GM21515 (cell line): ENCODE results near the gene PHF20.
"Not testable (repeated sequence)": the region's sequence is repeated elsewhere in the genome, so short reads cannot be mapped to it uniquely, and the experiment has no call there.

Source experiments
- ATAC-seq: cut with Tn5 transposase; IDR thresholded peaks from one replicate; pipeline ENCODE4 v1.9.1; 2021; ENCODE audit not compliant: unreplicated experiment

Gene PHF20

DNA sequence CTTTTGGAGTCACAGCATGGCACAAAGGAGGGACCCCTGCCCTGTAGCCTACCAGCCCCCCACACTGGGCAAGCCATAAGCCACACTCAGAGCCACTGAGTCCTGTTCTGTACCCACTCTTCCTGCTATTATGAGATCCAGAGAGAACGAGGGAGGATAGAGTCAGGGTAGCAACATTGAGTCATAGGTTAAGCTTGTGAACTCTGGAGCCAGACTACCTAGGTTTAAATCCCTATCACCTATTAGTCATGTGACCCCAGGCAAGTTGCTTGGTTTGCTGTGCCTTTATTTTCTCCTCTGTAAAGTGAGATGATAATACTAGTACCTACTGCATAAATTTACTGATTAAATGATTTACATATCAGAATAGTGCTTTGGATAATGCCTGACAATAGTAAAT is 197.1 kb downstream of the PHF20 start:
- ATAC-seq = no peak

DNA sequence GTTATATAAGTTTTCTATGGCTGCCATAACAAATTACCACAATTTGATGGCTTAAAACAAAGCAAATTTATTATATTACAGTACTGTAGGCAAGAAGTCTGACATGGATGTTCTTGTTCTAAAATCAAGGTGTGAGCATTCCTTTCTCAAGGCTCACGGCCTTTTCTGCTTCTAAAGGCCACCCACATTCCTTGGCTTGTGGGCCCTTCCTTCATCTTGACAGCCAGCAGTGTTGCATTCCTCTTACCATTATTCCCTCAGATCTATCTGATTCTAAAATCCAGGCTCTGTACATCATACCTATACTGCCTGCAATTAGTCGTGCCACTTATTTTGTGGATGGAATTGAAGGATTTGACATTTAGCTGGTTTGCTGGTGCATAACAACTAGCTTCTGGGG is 200.2 kb downstream of the PHF20 start:
- no peak for ATAC-seq

DNA sequence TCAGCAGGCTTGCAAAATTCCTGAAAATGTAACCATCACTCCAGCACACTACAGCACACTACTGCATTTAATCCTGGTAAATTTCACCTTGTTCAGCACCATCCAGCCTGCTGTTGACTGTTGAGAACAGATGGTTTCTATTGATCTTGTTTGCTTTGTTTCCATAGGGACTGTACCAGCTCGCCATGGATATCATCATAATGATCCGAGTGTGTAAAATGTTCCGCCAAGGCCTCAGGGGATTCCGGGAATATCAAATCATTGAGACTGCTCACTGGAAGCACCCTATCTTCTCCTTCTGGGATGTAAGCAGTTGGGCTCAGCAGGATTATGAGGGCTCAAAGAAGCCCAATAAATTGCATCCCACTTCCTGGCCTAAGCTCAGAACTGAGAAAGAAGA is 200.6 kb downstream of the PHF20 start:
- ATAC-seq = no peak

DNA sequence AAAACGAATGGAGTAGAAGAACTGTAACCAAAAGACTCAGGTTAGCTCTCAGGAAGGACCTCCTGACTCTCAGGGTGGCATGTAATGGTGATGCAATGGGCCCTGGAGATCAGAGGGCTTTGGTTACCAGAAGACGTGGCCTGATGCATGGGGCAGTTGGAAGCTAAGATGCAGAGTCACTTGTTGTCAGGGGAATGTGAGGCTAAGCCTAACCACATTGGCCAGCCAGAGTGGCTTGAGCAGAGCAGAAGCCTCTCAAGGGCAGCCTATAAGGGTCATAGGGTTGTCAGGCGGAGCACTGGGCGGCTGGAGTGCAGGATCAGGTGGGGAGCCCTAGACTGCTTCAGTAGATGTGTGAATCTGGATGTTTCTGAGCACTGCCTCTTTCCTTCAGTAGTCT is 202.4 kb downstream of the PHF20 start:
- no peak for ATAC-seq

DNA sequence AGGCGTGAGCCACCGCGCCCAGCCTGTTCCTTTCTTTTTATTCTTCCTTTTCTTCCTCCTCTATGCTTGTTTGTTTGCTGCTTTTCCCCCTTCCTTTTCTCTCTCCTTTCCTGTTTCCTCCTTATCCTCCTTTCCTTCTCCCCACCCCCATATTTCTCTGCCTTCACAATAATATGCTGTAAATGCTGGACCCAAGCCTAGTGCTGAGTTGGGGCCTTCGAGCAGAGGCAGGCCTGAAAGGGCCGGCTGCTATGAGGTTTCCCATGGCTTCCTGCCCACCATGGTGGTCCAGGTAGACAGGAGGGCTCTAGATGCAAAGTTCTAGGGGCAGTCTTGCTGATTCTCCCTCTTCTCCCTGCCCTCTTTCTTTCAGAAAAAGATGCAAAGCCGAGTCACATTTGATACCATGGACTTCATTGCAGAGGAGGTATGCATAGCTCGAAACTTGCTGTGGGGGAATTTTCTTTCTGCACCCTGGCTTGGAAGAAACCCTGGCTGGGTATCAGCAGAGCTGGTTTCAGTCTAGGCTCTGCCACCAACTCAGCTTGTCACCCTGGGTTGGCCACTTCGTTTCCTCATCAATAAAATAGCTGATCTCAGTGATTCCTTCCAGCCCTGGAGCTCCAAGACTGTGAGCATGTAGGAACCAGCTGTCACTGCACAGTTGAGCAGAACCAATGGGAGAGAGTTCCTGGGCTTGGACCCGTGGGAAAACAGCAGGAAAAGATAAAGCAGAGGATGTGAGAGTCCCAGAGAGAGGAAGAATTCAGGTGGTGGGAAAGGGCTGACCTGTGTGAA is 204.0 kb downstream of the PHF20 start:
- ATAC-seq = no peak

DNA sequence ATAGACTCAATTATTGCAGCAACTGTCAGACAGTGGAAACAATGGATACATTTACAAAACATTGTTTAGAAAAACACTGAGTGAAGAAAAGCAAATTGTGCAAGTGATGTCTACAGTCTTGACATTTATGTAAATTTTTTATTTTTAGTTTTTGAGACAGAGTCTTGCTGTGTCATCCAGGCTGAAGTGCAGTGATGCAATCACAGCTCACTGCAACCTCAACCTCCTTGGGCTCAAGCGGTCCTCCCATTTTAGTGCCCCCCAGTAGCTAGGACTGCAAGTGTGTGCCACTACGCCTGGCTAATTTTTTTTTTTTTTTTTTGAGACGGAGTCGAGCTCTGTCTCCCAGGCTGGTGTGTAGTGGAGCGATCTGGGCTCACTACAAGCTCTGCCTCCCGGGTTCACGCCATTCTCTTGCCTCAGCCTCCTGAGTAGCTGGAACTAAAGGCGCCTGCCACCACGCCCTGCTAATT is 206.3 kb downstream of the PHF20 start:
- no peak for ATAC-seq

DNA sequence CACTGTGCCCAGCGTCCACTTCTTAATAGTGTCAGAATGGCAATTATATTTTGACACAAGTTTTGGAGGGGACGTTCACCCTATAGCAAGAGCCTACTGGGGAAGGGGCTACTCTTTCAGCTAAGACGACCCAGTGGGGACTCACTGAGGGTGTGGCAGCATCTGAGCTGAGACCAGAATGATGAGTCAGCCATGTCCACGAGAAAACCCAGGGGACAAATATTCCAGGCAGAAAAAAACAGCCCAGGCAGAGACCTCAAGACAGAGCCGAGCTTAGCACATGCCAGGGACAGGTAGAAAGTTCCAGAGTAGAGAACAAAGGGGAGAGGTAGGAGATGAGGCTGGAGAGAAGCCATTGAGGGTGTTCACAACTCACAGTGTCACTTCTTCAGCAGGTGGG is 207.7 kb downstream of the PHF20 start:
- no peak for ATAC-seq

DNA sequence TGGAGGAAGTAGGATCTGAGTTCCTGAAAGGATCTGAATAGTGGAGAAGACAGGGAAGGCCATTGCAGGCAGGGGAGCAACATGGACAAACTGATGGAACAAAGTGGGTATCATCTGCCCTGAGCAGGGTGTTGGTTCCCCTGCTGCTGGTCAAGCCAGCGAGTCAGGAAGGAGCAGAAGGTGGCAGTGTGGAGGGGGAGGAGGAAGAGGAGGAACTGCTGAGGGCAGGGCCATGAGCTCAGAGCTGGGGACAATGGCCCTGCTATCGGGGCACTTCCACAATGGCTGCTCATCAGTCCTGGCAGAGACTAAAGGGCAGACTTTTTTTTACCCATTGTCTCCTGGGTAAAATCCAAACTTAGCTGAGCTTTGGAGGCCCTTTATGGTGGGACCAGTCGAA is 210.2 kb downstream of the PHF20 start:
- no peak for ATAC-seq

DNA sequence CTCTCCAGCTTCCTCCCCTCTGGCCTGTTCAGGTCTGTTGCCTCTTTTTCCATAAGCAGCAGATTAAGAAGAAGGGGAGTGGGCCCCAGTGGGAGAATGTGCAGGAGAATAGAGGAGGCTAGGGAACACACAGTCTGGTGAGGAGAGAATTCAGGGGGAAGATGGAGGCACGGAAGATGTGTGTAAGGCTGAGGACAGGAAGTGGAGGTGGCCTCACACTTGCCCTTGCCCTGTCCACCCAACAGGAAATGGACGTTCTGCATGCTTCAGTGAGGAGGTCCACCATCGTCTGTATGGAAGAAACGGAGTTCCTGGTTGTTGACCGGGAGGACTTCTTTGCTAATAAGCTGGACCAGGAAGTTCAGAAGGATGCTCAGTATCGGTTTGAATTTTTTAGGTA is 212.6 kb downstream of the PHF20 start:
- no peak for ATAC-seq

DNA sequence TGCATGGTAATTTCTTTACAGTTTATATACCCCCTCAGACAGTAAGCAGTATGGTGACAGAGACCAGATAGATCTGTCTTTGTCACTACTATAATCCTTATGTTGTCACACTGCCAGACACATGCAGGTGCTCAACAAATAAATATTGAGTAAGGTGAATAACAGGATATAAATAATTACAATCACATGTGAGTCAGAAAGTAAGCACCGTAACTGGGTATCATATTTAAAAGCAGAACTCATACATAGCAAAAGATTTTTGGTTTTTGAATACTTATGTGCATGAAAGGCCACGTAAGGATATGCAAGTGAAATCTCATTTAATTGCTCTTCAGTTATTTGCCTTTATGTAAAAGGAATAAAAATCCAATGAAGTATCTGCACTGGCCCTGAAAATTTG is 214.0 kb downstream of the PHF20 start:
- no peak for ATAC-seq

DNA sequence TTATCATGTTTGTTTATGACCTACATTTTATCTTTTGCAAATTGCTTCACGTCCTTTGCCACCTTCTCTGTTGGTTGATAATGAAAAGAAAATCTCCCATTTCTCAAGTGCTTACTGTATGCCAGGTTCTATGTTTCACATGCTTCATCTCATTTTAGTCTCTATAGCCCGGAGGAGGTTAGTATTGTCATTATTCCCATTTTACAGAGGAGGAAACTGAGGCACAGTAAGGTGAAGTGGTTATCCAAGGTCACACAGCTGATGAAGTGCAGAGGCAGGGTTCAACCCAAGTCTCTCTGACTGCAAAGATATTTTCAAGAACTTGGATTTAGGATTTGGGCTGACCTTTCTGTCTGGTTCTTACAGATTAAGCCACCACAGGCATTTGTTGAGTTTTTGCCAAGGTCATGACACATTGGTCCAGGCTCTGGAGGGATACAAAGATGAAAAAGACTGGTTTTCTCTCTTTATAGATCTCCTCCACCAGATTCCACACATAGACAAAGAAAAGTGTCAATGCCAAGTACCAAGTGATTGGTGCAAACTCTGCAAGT is 217.2 kb downstream of the PHF20 start:
- no peak for ATAC-seq

DNA sequence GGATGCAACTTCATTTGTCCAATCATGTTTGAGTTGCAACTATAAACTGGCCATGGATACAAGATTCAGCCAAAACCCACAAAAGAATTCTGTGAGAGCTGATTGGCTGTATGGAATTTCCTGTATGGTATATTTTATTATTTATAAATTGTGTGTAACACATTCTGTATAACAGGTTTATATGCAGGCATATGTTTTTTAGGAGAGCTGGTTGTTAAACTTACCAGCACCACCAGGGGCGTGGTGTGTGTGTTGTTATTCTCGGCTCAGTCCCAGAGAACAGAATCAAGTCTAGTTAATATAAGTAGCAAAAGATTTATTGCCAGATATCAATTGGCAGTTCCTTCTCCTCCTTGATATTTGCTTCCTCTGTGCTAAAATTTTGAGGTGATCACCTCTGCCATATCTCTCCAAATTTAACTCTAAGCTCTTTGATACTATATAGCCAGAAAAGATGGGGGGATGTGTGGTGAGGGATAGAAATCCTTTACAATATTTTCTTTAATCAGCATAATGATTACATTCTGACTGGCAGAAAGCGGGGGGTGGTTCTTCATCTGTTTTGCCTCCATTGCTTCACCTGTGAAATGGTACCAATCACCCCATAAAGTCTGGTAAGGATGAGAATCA is 219.4 kb downstream of the PHF20 start:
- ATAC-seq = no peak

DNA sequence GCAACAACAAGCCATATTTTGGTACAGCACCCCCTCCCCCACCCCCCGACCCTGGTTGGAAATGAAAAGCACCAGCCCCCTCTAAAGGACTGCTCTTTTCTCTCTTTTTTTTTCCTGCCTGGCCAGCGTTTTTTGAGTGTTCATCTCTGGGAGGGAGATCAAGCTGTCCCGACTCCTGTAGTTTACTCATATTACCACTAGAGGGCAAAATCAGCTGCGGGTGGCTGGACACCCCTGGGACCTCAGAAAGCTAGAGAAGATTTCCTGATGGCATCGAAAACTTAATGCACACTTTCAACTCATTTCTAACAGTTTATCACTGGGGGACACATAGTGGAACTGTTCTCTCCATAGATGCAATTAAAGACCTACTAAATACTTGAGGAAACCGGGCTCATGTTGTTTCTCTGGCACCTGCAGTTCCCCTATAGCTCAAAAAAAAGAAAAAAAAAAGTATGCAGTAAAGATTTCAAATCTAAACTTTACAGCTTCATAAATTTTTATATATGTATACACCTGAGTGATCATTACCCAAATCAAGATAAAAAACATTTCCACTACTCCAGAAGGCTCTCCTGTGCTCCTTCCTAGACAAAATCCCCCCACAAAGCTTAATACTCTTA is 221.0 kb downstream of the PHF20 start:
- no peak for ATAC-seq

DNA sequence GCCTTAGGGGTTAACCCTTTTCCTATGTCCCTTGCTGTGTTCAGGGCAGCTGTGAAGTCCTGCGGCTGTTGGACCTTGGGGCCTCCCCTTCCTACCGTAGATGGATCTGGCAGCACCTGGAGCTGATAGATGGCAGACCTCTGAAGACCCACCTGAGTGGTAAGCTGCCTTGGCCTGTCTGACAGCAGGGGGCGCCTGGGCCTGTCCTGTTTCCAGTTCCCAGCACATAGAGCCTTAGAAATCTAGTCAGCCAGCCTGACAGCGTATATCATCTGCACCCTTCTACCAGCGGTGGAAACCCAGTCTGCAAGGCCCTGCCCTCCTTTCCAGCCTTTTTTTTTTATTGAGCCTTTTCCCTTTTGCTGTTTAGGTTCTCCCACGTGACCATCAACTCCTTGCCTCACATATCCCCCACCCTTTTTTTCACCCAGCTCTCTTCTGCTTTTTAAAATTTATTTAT is 223.2 kb downstream of the PHF20 start:
- no peak for ATAC-seq

DNA sequence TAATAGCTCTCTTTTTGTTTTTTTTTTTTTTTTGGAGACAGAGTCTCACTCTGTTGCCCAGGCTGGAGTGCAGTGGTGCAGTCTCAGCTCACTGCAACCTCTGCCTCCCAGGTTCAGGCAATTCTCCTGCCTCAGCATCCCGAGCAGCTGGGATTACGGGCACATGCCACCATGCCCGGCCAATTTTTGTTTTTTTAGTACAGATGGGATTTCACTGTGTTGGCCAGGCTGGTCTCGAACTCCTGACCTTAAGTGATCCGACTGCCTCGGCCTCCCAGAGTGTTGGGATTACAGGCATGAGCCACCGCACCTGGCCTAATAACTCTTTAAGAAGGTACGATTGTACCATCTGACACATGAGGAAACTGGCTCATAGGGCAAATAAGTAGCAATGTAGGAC is 224.7 kb downstream of the PHF20 start:
- not testable (repeated sequence) for ATAC-seq
